GF-D8 (cell line): ENCODE results near the gene NLRP3.
"Not testable (repeated sequence)": the region's sequence is repeated elsewhere in the genome, so short reads cannot be mapped to it uniquely, and the experiment has no call there.

Experiments
- DNase-seq: peaks from one replicate; lab custom pipeline; 2025; lab: John Stamatoyannopoulos, UW

The NLRP3 gene

GRCh38 chr1:247415423-247416361 lies at the start of gene NLRP3:
Gene NLRP3, plus strand, starts transcription at chr1:247416173. Its CDS starts 2,628 bp downstream, at chr1:247418801.
- peak; percentile 82 for DNase-seq

GRCh38 chr1:247366345-247366744 lies 49.6 kb upstream of the NLRP3 start:
- not testable (repeated sequence) for DNase-seq

- DNase-seq, result no peak
Observed at GRCh38 chr1:247366926-247367645, 48.9 kb upstream of the NLRP3 start.

- no peak for DNase-seq
Observed at GRCh38 chr1:247367786-247368422, 48.1 kb upstream of the NLRP3 start.

- no peak for DNase-seq
Observed at GRCh38 chr1:247368490-247369145, 47.4 kb upstream of the NLRP3 start.

GRCh38 chr1:247370786-247371732 lies 44.9 kb upstream of the NLRP3 start:
- no peak for DNase-seq

GRCh38 chr1:247371801-247372259 lies 44.1 kb upstream of the NLRP3 start:
- no peak for DNase-seq

- no peak for DNase-seq
Observed at GRCh38 chr1:247373721-247374141, 42.2 kb upstream of the NLRP3 start.

GRCh38 chr1:247374651-247375334 lies 41.2 kb upstream of the NLRP3 start:
- DNase-seq, result not testable (repeated sequence)

GRCh38 chr1:247375747-247376146 lies 40.2 kb upstream of the NLRP3 start:
- DNase-seq, result no peak

GRCh38 chr1:247376659-247377058 lies 39.3 kb upstream of the NLRP3 start:
- no peak for DNase-seq

GRCh38 chr1:247377656-247378055 lies 38.3 kb upstream of the NLRP3 start:
- DNase-seq, result not testable (repeated sequence)

- DNase-seq, result no peak
Observed at GRCh38 chr1:247378334-247379073, 37.5 kb upstream of the NLRP3 start.

GRCh38 chr1:247385283-247385682 lies 30.7 kb upstream of the NLRP3 start:
- DNase-seq, result no peak

- no peak for DNase-seq
Observed at GRCh38 chr1:247386217-247386616, 29.8 kb upstream of the NLRP3 start.

GRCh38 chr1:247386687-247387086 lies 29.3 kb upstream of the NLRP3 start:
- no peak for DNase-seq

GRCh38 chr1:247387096-247387495 lies 28.9 kb upstream of the NLRP3 start:
- no peak for DNase-seq

- no peak for DNase-seq
Observed at GRCh38 chr1:247387565-247387964, 28.4 kb upstream of the NLRP3 start.

- peak; percentile 98 for DNase-seq
Observed at GRCh38 chr1:247390116-247390791, 25.7 kb upstream of the NLRP3 start.
